Ovary (tissue), 9 donors: ENCODE measurements around the gene NUP62. TPM values are rescaled to one million over a fixed set of nuclear protein-coding genes. Genes with fewer than 3 reads are reported as not detected.

ENCODE experiments used
- DNase-seq, 5 donors: peaks; one replicate each; pipeline ENCODE4 v3.0.0-alpha.2; 2019 to 2020
- H3K27ac ChIP-seq, 2 donors: fragments of 200-600 bp; one replicate each; pipeline versions ENCODE4 v1.5.1 to v1.8.0; 2019 to 2022
- H3K27me3 ChIP-seq: fragments of 200-600 bp; one replicate; pipeline ENCODE4 v1.8.0; 2022
- H3K36me3 ChIP-seq: fragments of 200-600 bp; sonication (generic); one replicate; pipeline ENCODE4 v1.5.1; 2019
- H3K4me1 ChIP-seq: one replicate; pipeline ENCODE4 v1.8.1; 2013; ENCODE audit warnings: mild to moderate bottlenecking, moderate library complexity; ENCODE audit not compliant: insufficient read depth
- H3K4me3 ChIP-seq: fragments of 200-600 bp; sonication (generic); one replicate; pipeline ENCODE4 v1.5.1; 2017
- H3K9me3 ChIP-seq, 2 donors: fragments of 200-600 bp in 1 of 2; sonication (generic) in 1 of 2; one replicate each; pipeline versions ENCODE4 v1.5.1 to v1.8.1; 2013 to 2019; ENCODE audit warnings: mild to moderate bottlenecking in 1 of 2, moderate library complexity in 1 of 2
- CTCF ChIP-seq, 3 donors: fragments of 450-650 bp in 2 of 3; fragments of 200-600 bp in 1 of 3; IDR thresholded peaks; one replicate each; pipeline versions ENCODE4 v1.5.1 to v1.8.0; 2016 to 2022; ENCODE audit warnings: antibody characterized with exemption in 3 of 3, mild to moderate bottlenecking in 1 of 3
- EP300 ChIP-seq: sonication (generic); formaldehyde crosslinking; IDR thresholded peaks from one replicate; pipeline ENCODE4 v1.6.1; 2017; ENCODE audit warnings: antibody characterized with exemption
- POLR2A ChIP-seq: fragments of 450-650 bp; IDR thresholded peaks from one replicate; pipeline ENCODE4 v1.6.1; 2017; ENCODE audit warnings: antibody characterized with exemption, mild to moderate bottlenecking, moderate library complexity
- WGBS, 3 donors: extraction: QIAGEN DNeasy Blood & Tissue Kit in 1 of 3; methylation state at CpG; one replicate each; pipeline versions ENCODE4 v1.1.5 to v1.1.7; 2013 to 2017; 5-methylcytosine and 5-hydroxymethylcytosine counted together
- intact Hi-C, 4 donors: fragments of 100-400 bp; cut with DNase I; formaldehyde crosslinking; loops; one replicate each; pipeline versions ENCODE4 v1.11.0 to v1.15.1; 2022 to 2023
- polyA plus RNA-seq, 2 donors: library from polyadenylated mRNA; stranded (reverse); fragments of 200-250 nt in 1 of 2; fragments of 350-450 nt in 1 of 2; fragmentation: Illumina TruSeq in 1 of 2; extraction: RNeasy Lipid Tissue Mini Kit (QIAGEN cat#74804) in 1 of 2; gene quantifications; one replicate each; pipeline ENCODE4 v1.2.3, GENCODE V29; 2013 to 2014
- total RNA-seq, 7 donors: library from RNA; depleted of rRNA in 2 of 7; stranded (reverse); fragments of >200 nt in 2 of 7; fragmentation: NEBNext Ultra II Directional in 3 of 7; extraction: Animal tissue kit (Norgen Biotek cat#: 25700) in 3 of 7; gene quantifications; one replicate each; pipeline versions ENCODE4 v1.1.0 to v1.2.4, GENCODE V29; 2016 to 2023
- donor health status: DM: no; HTN: no; CAD: no; lungs with moderate emphysema.
- donor health status: DM: no; HTN: no; CAD: no.
- donor health status: Bipolar disorder and iron deficiency.
- donor health status: DM: yes; HTN: yes; CAD: no.
- donor health status: DM: no; HTN: no; CAD: no.
- donor health status: DM: yes; HTN: yes; CAD: no.

NUP62 gene
- total and polyA plus RNA-seq, 9 donors: 18.7 to 47.7 (median 37.1) TPM

GRCh38 chr19:49933643-49934042 is 4.3 kb upstream of the NUP62 start:
- DNase-seq: no peak
- 66 to 88% (median 75%) methylated on average over 8 of the region's 8 CpGs for WGBS, 3 donors
- H3K27me3 ChIP-seq: no peaks in the 10 kb centered on the region
- intact Hi-C loops: no loop called here
- H3K36me3 ChIP-seq: no peaks in the 10 kb centered on the region
- H3K27ac ChIP-seq: no peak overlapping the region
- TF ChIP-seq POLR2A: no peak
- no peak overlapping the region for H3K4me3 ChIP-seq
- peaks cover 7% of the 10 kb centered on the region for H3K4me1 ChIP-seq
- H3K9me3 ChIP-seq: no peaks in the 10 kb centered on the region

GRCh38 chr19:49932731-49933131 is 3.4 kb upstream of the NUP62 start:
- no peak for TF ChIP-seq POLR2A
- TF ChIP-seq EP300: no peak
- no peak for TF ChIP-seq CTCF (IDR thresholded peaks at IDR 0.05)
- intact Hi-C loops: no loop called here

DNA sequence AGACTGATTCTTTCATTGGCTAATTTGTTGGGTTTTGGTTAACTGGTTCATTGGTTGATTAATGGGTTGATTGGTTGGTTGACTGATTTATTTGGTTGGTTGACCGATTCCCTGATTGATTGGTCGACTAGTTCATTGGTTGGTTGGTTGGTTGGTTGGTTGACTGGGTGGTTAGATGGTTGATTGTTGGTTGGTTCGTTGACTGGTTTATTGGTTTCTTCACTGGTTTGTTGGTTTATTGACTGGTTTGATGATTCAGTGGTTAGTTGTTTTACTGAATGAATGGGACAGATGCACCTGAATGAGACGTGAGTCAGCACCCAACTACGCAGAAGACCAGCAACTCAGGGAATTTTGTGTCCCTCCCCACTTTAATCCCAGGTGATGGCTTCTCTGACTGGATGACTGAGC is 2.7 kb upstream of the NUP62 start:
- TF ChIP-seq CTCF (IDR thresholded peaks at IDR 0.05) (no peak), POLR2A (no peak), EP300 (no peak)
- Histone ChIP-seq H3K27ac (no peak overlapping the region), H3K36me3 (no peaks in the 10 kb centered on the region), H3K4me1 (peaks cover 10% of the 10 kb centered on the region), H3K9me3 (no peaks in the 10 kb centered on the region), H3K4me3 (no peak overlapping the region), H3K27me3 (no peaks in the 10 kb centered on the region)
- 87 to 92% (median 91%) methylated on average over 5 of the region's 5 CpGs for WGBS, 3 donors
- no peak for DNase-seq
- intact Hi-C loops: no loop called here

More at GRCh38 chr19:49932731-49933131, 3.4 kb upstream of the NUP62 start:
- 78 to 83% (median 83%) methylated on average over 24 to 25 of the region's 25 CpGs for WGBS, 3 donors
- peaks cover 8% of the 10 kb centered on the region for H3K4me1 ChIP-seq
- H3K36me3 ChIP-seq: no peaks in the 10 kb centered on the region
- no peaks in the 10 kb centered on the region for H3K27me3 ChIP-seq
- no peak overlapping the region for H3K27ac ChIP-seq
- peak in 1 of 5 donors; percentile 32 for DNase-seq
- no peak overlapping the region for H3K4me3 ChIP-seq
- no peaks in the 10 kb centered on the region for H3K9me3 ChIP-seq

DNA sequence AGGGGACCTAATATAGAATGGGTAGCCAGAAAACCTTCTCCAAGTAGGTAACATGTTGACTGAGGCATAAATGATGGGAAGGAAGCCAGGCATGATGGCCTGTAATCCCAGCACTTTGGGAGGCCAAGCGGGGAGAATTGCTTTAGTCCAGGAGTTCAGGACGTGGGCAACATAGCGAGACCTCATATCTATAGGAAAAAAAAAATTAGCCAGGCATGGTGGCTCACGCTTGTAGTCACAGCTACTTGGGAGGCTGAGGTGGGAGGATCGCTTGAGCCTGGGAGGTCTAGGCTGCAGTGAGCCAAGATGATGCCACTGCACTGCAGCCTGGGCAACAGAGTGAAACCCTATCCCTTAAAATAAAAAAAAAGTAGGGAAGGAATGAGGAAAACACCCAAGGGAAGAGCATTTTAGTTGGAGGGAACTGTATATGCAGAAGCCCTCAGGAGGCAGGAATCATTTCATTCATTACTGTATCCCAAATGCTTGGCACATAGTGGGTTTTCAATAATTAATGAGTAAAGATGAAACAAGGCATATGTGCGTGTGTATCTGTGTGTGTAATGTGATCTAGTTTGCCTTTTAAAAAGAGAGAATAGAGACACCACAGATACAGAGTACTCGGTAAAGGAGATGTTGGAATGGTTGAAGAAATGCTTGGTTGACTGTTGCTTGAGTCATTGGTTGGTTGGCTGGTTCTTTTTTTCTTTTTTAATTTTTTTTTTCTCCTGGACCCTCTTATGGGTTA is 2.2 kb upstream of the NUP62 start:
- 78 to 89% (median 78%) methylated on average over 7 of the region's 7 CpGs for WGBS, 3 donors
- no peak overlapping the region for H3K27ac ChIP-seq
- peaks cover 10% of the 10 kb centered on the region for H3K4me1 ChIP-seq
- H3K9me3 ChIP-seq: no peaks in the 10 kb centered on the region
- H3K27me3 ChIP-seq: no peaks in the 10 kb centered on the region
- H3K36me3 ChIP-seq: no peaks in the 10 kb centered on the region
- TF ChIP-seq POLR2A: no peak
- TF ChIP-seq CTCF (IDR thresholded peaks at IDR 0.05): no peak
- no peak for TF ChIP-seq EP300
- no peak overlapping the region for H3K4me3 ChIP-seq
- intact Hi-C loops: no loop called here
- DNase-seq: no peak

DNA sequence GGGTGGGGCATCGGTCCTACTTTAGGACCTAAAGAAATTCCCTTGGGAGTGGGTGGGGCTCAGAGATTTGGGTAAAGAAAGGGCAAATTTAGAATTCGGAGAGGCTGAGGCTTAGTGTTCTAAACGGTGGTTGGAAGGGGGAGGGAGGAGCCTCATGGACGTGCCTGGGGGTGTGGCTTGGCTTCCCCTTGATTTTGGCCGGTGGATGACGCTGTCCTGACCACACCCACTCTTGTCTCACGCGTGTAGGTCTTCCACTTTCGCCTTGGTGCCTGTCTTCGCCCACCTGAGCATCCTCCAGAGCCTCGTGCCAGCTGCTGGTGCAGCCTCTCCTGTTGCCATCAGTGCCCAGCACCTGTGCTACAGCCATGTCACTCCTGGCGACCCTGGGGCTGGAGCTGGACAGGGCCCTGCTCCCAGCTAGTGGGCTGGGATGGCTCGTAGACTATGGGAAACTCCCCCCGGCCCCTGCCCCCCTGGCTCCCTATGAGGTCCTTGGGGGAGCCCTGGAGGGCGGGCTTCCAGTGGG is 1.2 kb upstream of the NUP62 start:
- H3K4me3 ChIP-seq: no peak overlapping the region
- no peaks in the 10 kb centered on the region for H3K9me3 ChIP-seq
- peaks cover 10% of the 10 kb centered on the region for H3K4me1 ChIP-seq
- no peaks in the 10 kb centered on the region for H3K27me3 ChIP-seq
- TF ChIP-seq POLR2A: no peak
- no peak for TF ChIP-seq EP300
- TF ChIP-seq CTCF (IDR thresholded peaks at IDR 0.05): no peak
- peak; percentile 68 to 79 (median 74) for DNase-seq
- H3K27ac ChIP-seq: peak overlapping the region in 1 of 2 donors; percentile 82
- H3K36me3 ChIP-seq: no peaks in the 10 kb centered on the region
- intact Hi-C loops: no loop called here
- WGBS, 3 donors: 34 to 43% (median 37%) methylated on average over 14 to 15 of the region's 15 CpGs
